HG02759 (cell line): ENCODE measurements around the gene UBXN10.
"Not testable (repeated sequence)": the region's sequence is repeated elsewhere in the genome, so short reads cannot be mapped to it uniquely, and the experiment has no call there.

Source experiments
- ATAC-seq: cut with Tn5 transposase; IDR thresholded peaks from one replicate; pipeline ENCODE4 v1.9.1; 2021; ENCODE audit warnings: mild to moderate bottlenecking, moderate library complexity; ENCODE audit not compliant: unreplicated experiment

The UBXN10 gene

DNA sequence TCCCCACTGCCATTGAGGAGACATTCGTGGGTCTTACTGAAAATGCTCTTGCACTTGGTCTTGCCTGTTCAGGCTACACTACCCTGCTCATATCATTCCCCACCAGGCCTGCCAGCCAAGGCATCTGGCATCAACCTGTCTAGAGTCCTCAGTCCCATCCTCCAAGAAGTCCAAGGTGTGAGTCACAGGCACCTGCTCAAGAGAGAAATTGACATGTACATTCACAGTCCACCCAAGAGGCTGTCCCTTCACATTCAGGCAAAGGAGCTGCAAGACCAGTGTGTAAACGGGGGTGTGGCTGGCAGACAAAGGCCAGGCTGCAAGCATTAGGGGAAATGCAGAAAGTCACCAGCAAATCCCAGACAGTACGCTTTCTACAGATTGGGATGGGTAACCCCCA, 13.5 kb downstream of the UBXN10 start:
- ATAC-seq, result no peak

DNA sequence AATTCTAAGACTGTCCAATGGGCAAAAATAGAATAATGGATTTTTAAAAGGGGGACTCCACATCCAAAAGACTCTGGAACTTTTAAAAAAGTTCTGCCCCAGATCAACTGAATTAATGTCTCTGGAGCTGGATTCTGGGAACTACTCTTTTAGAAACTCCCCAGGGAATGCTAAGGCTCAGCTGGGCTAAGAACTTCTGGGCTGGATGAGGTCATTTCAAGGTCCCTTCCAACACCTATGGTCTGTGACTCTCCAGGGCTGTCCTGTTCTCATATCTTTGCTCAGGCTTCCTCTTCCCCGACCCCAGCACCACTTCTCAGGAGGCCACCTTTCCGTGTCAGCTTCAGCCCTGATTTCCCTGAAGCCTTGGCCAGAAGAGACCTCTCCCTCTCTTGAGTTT, 13.9 kb downstream of the UBXN10 start:
- ATAC-seq, result no peak

DNA sequence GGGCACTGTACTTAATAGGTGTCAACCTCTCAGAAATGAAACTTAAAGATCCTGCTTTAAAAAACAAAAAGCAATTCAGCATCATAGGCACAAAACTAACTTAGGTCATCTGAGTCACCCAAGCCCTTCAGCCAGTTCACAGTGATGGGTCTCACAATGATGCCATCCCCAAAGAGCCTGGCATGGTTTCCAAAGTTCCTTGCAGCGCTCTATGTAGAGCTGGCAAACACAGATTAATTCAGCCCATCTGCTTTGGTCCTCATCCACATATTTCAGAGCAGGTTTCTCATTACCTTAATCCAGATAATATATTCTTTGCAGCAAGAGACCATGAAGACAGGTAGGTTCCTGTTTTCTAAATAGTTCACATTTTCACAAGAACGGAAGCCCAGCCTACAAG, 15.1 kb downstream of the UBXN10 start:
- no peak for ATAC-seq

DNA sequence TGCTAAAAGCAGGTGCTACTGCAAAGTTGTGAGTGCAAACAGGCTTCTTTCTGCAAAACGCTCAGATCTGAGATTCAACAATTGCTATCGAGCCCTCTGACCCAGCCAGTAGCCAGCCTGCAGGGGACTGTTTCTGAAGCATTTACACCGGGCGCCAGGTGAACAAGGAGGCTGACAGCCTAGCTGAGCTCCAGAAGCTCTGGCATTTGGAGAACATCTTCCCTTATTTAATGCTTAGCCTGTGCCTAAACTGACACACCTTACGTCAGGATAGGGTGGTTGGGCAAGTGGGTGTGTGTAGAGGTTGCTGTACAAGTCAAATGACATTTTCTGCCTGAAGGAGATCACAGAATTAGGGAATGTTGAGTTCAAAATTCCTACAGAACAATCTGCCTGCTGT, 16.3 kb downstream of the UBXN10 start:
- no peak for ATAC-seq

DNA sequence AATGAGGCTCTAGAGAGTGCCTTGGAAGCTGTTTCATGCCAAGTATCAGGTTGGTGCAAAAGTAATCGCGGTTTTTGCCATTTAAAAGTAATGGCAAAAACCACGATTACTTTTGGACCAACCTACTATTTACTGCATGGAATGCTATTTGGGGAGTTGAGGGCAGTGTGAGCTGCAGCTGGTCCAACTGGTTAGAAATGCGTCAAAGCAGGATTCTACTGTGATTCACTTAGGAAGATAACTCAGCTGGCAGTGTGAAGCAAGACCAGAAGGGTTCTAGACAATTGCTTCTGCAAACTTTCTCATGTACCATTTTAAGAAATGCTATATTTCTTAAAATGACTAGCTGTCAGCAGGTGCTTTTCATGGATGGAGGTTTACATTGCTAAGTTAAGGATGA, 21.6 kb downstream of the UBXN10 start:
- ATAC-seq, result no peak

DNA sequence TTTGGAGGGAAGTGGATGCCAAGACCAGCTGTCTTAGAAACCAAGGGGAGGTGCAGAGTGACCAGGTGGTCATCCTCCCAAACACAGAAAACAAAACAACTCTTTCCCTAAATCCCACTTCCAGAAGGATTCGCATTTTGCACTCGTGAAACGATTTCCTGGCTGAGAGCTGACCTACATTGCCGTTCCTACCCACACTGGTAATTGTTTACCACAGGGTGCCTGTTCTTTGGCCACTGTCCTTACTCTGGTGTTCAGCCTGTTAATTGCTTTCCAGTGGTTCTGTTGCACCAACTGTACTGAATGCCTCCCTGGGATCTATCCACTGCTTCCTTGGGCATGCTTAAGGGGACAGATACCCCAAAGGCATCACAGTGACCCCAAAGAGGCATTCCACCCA, 23.6 kb downstream of the UBXN10 start:
- no peak for ATAC-seq

DNA sequence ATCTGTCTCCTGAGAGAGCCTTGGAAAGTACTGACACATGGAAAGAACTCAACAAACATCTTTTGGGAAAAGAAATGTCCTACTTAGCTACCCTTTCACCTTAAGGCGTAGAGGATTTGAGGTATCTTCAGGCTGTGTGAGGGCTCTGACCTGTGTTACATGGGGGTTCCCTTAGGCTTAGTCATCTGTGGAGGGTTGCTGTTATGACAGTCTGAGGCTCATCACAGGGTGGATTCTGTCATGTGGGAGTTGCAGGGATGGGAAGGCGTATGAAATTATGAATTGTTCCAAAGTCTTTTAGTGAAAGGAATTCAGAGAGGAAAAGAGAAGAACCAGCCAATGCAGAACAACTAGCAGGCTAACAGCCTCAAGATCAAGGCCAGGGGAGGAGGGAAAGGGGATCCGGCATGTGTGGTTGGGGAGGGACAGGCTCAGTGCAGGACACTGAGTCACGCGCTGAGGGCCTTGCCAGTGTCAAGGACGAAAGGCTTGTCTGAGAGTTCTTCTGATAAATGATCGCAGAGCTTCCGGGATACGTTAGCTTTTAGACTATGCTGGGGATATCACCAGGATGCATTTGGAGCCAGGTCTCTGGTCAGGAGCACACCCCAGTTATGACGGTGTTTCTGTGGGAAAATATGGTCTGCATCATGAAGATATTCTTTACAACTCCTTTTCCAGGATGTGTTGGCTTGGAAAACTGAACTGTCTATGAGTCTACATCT, 25.0 kb downstream of the UBXN10 start:
- no peak for ATAC-seq

DNA sequence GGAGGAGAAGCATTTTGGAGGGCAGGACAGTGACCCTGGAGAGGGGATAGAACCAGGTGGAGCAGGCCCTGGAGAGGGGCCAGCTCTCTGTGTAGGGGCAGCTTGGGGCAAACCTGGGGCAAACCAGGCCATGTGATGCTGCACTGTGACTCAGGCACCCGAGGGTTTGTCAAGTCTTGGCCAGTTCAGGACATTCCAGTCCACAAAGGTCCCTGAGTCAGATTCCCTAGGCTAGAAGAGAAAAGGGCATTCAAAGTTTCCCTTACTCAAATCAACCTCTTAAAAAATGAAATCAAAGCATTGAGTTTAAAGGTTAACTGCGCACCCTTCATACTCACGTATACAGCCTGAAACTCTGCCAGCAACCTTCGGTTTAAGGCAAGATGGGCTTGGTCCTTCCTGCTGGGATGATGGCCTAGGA, 25.6 kb downstream of the UBXN10 start:
- no peak for ATAC-seq

DNA sequence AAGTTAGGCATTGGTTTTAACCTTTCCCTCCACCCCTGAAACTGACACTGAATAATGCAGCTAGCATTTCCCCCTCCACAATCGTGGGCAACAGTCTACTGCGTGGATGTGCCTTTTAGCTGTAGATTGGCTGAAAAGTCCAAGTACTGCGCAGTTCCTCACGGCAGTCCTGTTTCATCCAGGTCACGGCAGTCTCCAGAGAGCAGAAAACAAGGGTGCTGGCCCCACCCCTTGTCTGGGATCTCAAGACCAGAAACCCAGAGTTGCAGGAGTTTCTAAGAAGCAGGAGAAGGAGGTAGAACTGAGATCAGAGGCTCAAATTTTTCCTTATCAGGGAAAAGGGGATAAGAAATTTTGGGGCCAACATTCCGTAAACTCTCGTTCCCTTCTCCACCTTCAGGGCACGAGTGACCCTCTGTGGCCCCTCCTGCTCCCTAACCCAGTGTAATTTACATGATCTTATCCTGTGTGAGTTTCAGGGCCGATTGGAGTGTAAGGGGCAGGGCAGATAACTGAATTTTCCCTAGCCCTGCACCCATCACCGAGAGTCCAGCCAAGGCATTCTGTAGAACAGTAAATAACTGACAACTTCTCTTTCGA, 26.3 kb downstream of the UBXN10 start:
- no peak for ATAC-seq

DNA sequence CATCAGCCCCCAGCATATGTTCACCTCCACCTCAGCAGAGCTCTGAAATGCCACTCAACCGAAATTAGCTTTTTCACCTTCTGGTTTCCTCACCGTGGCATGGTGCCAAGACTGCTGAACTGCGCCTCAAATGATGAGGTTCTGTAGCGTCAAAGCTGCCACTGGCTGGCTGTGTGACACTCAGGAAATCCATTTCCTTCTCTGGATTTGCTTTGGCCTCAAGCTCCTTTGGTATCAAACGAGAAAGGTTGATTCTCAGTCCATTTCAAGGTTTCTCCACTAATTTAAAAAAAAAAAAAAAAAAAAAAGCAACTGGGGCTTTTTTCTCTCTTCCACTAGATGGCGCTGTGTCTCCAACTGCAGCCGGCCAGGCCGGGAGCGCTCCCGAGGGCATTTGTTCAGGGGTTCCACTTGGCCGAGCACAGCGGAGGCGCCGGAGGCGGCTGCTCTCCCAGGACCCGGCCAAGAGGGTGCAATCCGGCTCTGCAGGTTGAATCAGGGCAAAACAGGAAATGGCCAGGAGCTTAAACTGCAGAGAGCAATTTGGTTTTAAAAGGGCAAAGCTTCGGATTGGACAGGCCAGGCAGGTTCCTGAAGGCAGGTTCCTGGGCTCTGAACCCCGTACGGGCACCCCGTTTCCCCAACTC, 26.9 kb downstream of the UBXN10 start:
- no peak for ATAC-seq

DNA sequence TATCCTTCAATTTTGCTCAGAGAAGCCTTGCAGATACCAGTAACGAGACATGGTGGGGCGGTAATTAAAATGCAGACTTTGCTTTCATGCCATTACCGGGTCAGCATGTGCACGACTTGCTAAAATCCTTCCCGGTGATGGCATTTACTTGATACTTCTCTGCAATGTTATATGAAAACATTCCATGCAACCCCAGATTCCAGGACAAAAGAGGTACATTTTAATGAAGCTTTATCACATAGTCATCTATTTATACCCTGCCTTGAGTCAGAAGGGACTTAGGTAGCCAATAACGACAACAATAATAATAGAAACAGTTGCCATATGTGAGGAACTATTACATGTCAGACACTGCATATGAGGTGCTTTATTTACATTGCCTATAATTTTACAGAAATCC, 29.8 kb downstream of the UBXN10 start:
- ATAC-seq, result no peak

DNA sequence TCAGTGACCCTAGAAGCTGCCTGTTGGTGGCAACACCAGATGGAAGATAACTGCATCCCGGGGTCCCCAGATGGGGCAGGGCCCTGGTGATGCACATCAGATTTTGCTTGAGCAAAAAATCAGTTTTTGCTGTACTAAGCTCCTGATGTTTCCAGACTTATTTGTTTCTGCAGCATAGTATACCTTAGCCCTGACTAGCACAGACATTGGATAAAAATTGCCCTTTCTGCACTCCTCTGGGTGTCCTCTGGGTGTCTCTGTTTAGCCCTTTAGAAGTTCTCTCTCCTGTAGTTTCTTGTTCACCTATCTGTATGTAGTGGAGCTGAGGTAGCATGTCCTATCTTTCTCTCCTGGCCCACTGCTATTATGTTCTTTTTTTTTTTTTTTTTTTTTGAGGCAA, 30.7 kb downstream of the UBXN10 start:
- no peak for ATAC-seq

DNA sequence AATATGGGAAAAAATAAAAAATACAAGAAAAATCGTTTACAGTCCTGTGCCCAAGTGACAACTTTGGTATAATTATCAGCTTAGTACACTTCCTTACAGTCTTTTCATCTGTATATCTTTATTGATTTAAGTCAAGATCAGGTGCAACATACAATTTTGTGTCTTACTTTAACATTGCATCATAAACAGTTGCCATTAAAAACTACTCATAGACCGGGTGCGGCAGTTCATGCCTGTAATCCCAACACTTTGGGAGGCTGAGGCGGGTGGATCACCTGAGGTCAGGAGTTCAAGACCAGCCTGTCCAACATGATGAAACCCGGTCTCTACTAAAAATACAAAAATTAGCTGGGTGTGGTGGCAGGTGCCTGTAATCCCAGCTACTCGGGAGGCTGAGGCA, 33.2 kb downstream of the UBXN10 start:
- ATAC-seq, result not testable (repeated sequence)

DNA sequence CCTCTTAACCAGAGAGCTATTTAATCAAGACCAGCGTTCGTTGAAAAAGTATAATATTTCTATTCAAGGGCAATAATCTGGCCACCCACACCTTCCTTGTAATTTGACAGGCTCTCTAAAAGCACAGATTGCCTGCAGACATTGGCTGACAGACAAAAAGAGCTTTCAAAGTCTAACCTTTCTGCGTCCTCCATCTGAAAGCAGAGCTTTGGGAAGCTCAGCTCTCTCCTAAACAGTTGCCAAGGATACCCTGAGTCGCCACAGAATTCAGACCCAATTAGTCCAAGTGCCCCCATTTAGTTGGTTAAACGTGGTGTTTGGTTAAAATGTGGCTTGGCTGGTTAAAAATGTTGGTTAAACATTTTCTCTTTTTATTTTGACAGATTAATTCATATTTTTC, 34.1 kb downstream of the UBXN10 start:
- no peak for ATAC-seq

DNA sequence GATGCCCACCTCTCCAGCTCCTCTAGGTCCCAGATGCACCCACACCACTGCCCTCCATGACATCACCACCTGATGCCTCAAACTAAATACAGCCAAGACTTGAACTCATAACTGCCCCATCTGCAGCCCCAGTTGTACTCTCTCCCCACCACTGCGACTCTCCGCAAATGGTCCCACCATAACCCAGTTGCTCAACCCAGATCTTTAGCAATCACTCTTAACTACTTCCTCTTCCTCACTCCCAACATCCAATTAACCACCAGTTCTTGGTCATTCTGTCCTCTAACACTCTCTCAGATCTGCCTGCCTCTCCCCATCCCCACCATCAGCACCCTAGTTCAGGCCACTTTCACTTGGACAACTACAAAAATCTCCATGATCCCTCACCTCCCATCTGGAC, 37.2 kb downstream of the UBXN10 start:
- no peak for ATAC-seq

DNA sequence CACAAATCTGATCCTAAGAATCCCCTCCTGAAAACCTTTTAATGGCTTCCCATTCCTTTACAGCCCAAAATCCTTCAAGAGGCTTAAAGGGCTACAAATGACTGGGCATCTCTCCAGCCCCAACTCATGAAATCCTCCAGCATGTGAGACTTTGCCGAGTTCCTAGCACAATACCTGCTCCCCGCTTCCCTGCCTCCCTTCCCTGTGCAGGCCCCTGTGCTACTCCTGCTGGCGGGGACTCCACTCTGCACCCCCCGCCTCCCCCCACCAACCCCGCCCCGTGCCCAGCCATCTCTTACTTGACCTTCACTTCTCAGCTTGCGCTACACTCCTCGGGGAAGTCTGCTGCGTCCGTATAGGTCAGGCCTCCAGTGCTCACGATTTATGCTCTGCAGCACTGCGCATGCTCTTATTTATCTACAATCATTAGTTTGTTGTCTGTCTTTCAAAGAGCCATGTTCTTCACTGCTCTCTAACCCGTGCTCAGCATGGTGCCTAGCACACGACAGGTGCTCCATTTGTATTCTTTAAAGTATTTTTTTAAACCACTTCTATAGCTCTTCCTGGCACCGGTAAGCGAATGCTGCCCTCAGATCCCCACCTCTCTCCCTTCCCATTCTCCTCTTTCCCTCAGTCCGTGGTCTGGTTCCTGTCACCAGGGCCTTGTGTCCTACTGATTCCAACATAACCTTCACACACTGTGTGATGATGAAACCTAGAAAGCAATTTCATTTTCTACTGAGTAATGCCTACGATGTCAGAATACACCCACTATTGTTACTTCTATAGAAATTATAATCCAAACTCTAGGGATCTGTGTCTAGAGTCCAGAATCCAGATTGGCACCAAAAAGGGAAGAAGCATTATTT, 37.9 kb downstream of the UBXN10 start:
- no peak for ATAC-seq

DNA sequence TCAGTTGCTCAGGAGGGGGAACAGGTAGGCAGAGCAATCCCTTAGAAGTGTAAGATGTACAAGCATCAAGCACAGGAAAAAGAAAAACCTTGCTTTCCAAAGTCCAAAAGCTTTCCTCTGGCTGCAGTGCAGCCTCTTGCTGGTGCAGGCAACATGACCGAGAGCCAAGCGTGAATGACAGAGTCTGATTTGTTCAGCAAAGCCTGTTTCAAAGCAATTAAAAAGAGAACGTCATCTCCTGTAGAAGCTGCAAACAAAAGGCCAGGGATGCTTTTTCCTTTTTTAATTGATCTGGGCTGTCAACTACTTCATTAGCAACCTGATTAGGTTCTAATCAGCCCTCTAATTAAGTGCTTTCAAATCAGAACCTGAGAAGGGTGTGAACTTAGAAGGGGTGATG, 38.6 kb downstream of the UBXN10 start:
- ATAC-seq, result no peak

DNA sequence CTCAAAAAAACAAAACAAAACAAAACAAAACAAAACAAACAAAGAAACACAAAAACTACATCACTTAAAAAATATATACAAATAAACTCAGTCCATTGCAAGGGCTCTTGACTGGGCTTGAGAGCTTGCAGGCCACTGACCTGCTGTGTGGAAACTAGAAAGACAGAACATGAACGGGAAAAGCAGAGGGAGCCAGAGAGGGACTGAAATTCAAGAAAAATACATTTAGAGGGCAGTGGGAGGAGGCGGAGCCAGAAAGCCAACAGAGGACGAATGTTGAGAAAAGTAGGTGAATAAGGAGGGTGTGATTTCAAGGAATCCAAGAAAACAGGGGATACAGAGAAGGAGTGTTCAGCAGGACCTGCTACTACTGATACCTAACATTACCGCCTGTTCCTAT, 41.8 kb downstream of the UBXN10 start:
- no peak for ATAC-seq

DNA sequence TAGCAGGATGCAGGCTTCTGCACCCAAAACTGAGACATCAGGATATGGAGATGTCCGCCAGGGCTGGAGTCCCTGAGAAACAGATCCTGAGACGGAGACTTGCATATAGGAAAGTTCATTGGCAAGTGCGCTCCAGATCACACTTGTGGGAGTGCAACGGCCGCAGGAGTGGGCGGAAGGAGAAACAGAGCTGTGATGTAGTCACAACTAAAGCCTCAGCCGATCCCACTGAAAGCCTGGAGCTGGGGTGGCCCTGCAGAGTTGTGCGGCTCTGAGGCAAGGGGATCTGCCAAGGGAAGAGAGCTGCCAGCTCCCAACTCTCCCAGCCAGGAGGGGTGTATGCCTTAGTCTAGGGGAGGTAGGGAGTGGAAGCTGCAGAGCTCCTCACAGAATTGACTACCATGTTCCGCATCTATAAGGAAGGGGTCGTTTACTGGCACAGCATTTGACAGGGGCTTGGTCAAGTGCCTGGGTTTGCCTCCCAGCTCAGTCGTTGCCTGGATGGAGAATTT, 42.5 kb downstream of the UBXN10 start:
- ATAC-seq, result no peak

DNA sequence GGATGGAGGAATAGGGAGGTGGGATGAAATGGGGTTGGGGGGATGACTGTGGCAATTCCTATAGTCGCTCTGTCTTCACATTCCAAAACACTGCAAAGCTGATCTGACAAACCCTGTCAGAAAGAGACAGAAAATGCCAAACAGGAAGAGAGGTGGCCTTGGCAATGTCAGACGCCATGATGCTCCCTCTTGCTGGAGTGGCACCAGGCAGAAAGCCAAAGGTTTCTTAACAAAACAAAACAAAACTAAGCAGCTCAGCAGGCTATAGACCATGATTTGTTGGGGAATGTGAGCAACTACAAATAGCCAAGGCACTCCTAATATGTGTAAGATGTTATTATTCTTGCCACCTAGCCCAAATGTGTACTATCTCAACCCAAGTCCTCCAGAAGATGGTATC, 43.3 kb downstream of the UBXN10 start:
- ATAC-seq, result no peak

DNA sequence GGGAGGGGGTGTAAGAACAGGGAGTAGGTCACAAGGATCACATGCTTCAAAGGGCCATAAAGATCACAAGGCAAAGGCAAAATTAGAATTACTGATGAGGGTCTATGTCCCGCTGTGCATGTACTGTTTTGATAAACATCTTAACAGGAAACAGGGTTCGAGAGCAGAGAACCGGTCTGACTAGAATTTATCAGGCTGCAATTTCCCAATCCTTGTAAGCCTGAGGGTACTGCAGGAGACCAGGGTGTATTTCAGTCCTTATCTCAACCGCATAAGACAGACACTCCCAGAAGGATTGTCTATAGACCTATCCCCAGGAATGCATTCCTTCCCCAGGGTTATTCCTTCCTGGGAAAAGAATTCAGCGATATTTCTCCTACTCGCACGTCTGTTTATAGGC, 46.7 kb downstream of the UBXN10 start:
- ATAC-seq, result not testable (repeated sequence)
